AG04450 (cell line): ENCODE data around the gene RCAN2. TPM values are rescaled to one million over a fixed set of nuclear protein-coding genes. Genes with fewer than 3 reads are reported as not detected.

ENCODE experiments used
- CTCF ChIA-PET: fragments of 300-600, 350-600 bp; formaldehyde crosslinking; extraction: SDS; loops from one replicate; lab custom pipeline; 2022; ENCODE audit warnings: antibody characterized with exemption, inconsistent platforms; lab: Charles Lee
- POLR2A ChIA-PET: fragments of 350-600 bp; formaldehyde crosslinking; extraction: SDS; loops from one replicate; lab custom pipeline; 2021; ENCODE audit warnings: antibody characterized with exemption, inconsistent platforms; lab: Yijun Ruan, JAX
- DNase-seq: peaks from one replicate; pipeline ENCODE4 v3.0.0-alpha.2; 2011; ENCODE audit warnings: low read depth, low spot score
- H3K27ac ChIP-seq: one replicate; pipeline ENCODE4 v1.5.1; 2012; ENCODE audit warnings: low read depth, low read length, control low read depth
- H3K27me3 ChIP-seq: one replicate; pipeline ENCODE4 v1.6.0; 2012; ENCODE audit warnings: low read length; ENCODE audit not compliant: control insufficient read depth, insufficient read depth
- H3K4me3 ChIP-seq: 2 replicates; pipeline ENCODE4 v1.5.1; 2011; ENCODE audit warnings: mild to moderate bottlenecking, low read depth, low read length, control low read depth
- H3K9me3 ChIP-seq: 2 replicates; pipeline ENCODE4 v1.5.1; 2012; ENCODE audit warnings: low read length; ENCODE audit not compliant: control insufficient read depth, insufficient read depth
- polyA minus RNA-seq: library from RNA; depleted of rRNA, polyadenylated mRNA; stranded (reverse); fragments of >200 nt; gene quantifications from 2 replicates; pipeline ENCODE4 v1.2.3, GENCODE V29; 2011; rRNA and poly(A)+ RNA removed
- polyA plus RNA-seq: library from polyadenylated mRNA; depleted of rRNA; stranded (reverse); fragments of >200 nt; gene quantifications from 2 replicates; pipeline ENCODE4 v1.2.3, GENCODE V29; 2011; rRNA removed
- TF ChIP-seq, protein P1 (sequence below): IDR thresholded peaks from 2 replicates; pipeline ENCODE4 v1.5.1; 2011; ENCODE audit warnings: low read depth, low read length, control low read depth, inconsistent platforms

Gene RCAN2
- 0.11 TPM in 2 replicates for polyA plus RNA-seq
- 0.05 and 0.22 TPM in 2 replicates for polyA minus RNA-seq

DNA sequence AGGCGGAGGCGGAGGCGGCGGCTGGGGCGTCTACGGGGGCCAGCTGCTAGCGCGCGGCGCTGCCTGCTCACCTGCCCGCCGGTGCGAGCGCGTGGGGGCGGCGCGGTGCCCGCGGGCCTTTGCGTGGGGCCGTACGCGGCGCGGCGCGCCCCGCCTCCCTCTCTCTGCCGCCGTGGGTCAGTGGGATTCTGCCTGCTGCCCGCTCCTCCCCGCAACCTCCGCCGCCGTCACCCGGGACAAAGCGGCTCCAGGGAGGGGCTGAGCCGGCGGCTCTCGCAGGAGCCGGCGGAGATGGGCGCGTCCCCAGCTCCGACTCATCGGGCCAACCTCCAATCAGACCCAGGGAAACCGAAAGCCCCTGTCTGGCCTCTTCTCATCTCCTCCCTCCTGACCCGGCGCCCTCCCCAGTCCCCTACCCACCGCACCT is at the start of gene RCAN2:
Gene RCAN2 (minus strand): TSS at position 249 of the 427 bp plus-strand sequence.
- Histone ChIP-seq H3K4me3 (peak within 1 kb of the TSS; percentile 36), H3K9me3 (no peaks in the 10 kb centered on the region; the same call in 1 of the 2 replicates), H3K27me3 (peaks cover 24% of the 10 kb centered on the region), H3K27ac (no peak within 1 kb of the TSS)
- no peak for DNase-seq
- CTCF ChIA-PET = no interaction called here
- TF ChIP-seq, protein P1, sequence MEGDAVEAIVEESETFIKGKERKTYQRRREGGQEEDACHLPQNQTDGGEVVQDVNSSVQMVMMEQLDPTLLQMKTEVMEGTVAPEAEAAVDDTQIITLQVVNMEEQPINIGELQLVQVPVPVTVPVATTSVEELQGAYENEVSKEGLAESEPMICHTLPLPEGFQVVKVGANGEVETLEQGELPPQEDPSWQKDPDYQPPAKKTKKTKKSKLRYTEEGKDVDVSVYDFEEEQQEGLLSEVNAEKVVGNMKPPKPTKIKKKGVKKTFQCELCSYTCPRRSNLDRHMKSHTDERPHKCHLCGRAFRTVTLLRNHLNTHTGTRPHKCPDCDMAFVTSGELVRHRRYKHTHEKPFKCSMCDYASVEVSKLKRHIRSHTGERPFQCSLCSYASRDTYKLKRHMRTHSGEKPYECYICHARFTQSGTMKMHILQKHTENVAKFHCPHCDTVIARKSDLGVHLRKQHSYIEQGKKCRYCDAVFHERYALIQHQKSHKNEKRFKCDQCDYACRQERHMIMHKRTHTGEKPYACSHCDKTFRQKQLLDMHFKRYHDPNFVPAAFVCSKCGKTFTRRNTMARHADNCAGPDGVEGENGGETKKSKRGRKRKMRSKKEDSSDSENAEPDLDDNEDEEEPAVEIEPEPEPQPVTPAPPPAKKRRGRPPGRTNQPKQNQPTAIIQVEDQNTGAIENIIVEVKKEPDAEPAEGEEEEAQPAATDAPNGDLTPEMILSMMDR = no peak
- POLR2A ChIA-PET = no interaction called here

DNA sequence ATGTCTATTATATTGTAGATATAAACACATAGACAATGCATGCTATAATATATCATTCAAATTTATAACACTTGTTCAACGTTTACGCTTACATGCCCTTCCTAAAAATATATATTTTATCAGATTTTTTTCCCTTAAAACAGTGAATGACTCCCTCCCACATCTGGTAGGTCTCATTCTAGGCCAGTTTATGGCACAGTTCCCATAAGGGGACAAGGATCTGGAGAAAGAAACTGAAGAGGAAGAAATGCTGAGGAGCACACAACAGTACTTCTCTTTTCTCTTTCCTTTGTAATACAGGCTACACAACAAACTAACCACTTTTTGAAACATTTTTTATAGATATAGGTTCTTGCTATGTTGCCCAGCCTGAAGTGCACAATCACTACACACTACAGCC is 48.6 kb upstream of the RCAN2 start:
- TF ChIP-seq, protein P1 = no peak
- Histone ChIP-seq H3K27ac (no peak overlapping the region), H3K9me3 (no peaks in the 10 kb centered on the region), H3K27me3 (no peaks in the 10 kb centered on the region), H3K4me3 (no peak overlapping the region)
- no peak for DNase-seq
- CTCF ChIA-PET = interaction anchor here (0.7 kb wide), 1 partner anchor 30 kb away, joined by 10 read pairs; no protein-coding TSS in a partner anchor
- POLR2A ChIA-PET = interaction anchor here (0.6 kb wide), 1 partner anchor 18 kb away, joined by 7 read pairs; no protein-coding TSS in a partner anchor

DNA sequence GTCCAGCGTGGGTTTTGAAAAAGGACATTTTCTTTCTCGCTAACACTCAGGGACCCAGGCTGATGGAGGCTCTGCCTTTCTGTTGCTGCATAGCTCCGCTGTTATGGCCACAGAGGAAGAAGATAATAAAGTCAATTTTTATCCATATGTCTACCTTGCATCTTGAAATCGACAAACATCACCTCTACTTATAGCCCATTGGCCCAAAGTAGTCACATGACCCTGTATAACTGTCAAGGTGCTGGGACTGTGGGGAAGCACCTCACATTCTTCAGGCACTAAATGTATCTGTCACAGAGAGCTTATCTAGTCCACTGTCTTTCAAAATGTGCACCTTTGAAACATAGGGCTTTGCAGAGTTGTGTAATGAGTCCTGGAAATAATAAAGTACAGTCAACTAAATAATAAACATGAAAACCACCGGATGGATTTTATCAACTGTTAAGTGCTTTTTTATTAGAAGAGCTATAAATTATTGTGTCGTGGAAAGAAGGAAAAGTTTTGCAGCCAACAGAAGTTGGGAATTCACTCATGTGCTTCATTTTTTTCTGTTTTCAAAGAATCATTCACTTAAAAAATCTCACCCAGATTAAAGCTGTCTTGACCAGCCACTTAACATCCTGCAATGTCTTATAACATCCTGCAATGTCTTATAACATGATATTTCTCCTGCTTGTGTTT is 47.7 kb upstream of the RCAN2 start:
- no peak for DNase-seq
- ChIA-PET CTCF (interaction anchor here (0.7 kb wide), 1 partner anchor 31 kb away, joined by 10 read pairs; no protein-coding TSS in a partner anchor), POLR2A (no interaction called here)
- no peaks in the 10 kb centered on the region for H3K9me3 ChIP-seq
- no peak overlapping the region for H3K27ac ChIP-seq
- TF ChIP-seq, protein P1 = no peak
- no peaks in the 10 kb centered on the region for H3K27me3 ChIP-seq
- no peak overlapping the region for H3K4me3 ChIP-seq

DNA sequence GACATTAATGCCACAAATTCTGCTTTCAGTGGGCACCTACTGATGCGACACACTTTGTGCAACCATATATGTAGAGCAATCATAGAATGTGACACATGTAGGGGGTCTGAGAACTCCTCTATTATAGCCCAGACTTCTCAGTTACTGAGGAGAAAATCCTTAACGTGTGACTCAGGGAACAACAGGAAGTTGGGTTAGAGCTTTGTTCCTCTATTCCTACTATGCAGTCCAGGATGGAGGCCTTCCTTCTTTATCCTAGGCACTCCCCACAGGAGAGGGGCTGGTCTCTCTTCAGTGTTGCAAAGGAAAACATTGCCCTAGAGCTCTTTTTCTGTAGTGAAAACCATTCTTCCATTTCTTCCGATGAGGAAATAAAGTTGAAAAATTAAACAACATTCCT is 39.6 kb upstream of the RCAN2 start:
- Histone ChIP-seq H3K9me3 (no peaks in the 10 kb centered on the region), H3K27me3 (no peaks in the 10 kb centered on the region), H3K4me3 (no peak overlapping the region), H3K27ac (no peak overlapping the region)
- ChIA-PET CTCF (no interaction called here), POLR2A (no interaction called here)
- TF ChIP-seq, protein P1 = no peak
- no peak for DNase-seq
